Transverse colon (tissue), 4 donors: Measurements from ENCODE around the gene CLSTN2. TPM values are rescaled to one million over a fixed set of nuclear protein-coding genes. Genes with fewer than 3 reads are reported as not detected.

Experiments used
- DNase-seq: peaks from one replicate; pipeline ENCODE4 v3.0.0-alpha.2; 2019
- H3K27ac ChIP-seq, 4 donors: fragments of 200-600 bp; sonication (generic); 2 replicates each; pipeline ENCODE4 v1.5.1; 2016 to 2018; ENCODE audit warnings: inconsistent platforms in 4 of 4
- H3K27me3 ChIP-seq: fragments of 200-600 bp; sonication (generic); 2 replicates; pipeline ENCODE4 v1.5.1; 2017; ENCODE audit warnings: inconsistent platforms
- H3K36me3 ChIP-seq, 4 donors: fragments of 200-600 bp; sonication (generic); 2 replicates each; pipeline ENCODE4 v1.5.1; 2017 to 2019; ENCODE audit warnings: inconsistent platforms in 4 of 4
- H3K4me1 ChIP-seq, 4 donors: fragments of 200-600 bp; sonication (generic); 2 replicates each; pipeline ENCODE4 v1.5.1; 2017 to 2020; ENCODE audit warnings: inconsistent platforms in 4 of 4
- H3K4me3 ChIP-seq, 4 donors: fragments of 200-600 bp; sonication (generic); 1 replicate in 1 of 4; 2 replicates in 3 of 4; pipeline versions ENCODE4 v1.5.1 to v1.6.1; 2017 to 2019; ENCODE audit warnings: inconsistent platforms in 4 of 4
- H3K9me3 ChIP-seq, 2 donors: fragments of 200-600 bp; sonication (generic); 2 replicates each; pipeline ENCODE4 v1.5.1; 2017 to 2019; ENCODE audit warnings: inconsistent platforms in 2 of 2
- CTCF ChIP-seq, 5 experiments: fragments of 200-600 bp in 3 of 5; fragments of 450-650 bp in 2 of 5; sonication (generic) in 3 of 5; IDR thresholded peaks; 1 replicate in 2 of 5; 2 replicates in 3 of 5; pipeline ENCODE4 v1.5.1; 2016 to 2017; ENCODE audit warnings: antibody characterized with exemption in 5 of 5, inconsistent platforms in 3 of 5, mild to moderate bottlenecking in 2 of 5, moderate library complexity in 1 of 5
- EP300 ChIP-seq: sonication (generic); formaldehyde crosslinking; IDR thresholded peaks from one replicate; pipeline ENCODE4 v1.6.1; 2017; ENCODE audit warnings: antibody characterized with exemption, low read depth
- POLR2A ChIP-seq: fragments of 450-650 bp; IDR thresholded peaks from one replicate; pipeline ENCODE4 v1.6.1; 2016; ENCODE audit warnings: antibody characterized with exemption, mild to moderate bottlenecking, moderate library complexity
- POLR2AphosphoS5 ChIP-seq, 3 donors: sonication (generic); formaldehyde crosslinking; IDR thresholded peaks; one replicate each; pipeline ENCODE4 v1.6.1; 2016; ENCODE audit warnings: antibody characterized with exemption in 3 of 3
- WGBS, 2 donors: methylation state at CpG; one replicate each; pipeline ENCODE4 v1.1.5; 2018; ENCODE audit warnings: low coverage in 1 of 2; 5-methylcytosine and 5-hydroxymethylcytosine counted together
- in situ Hi-C, 4 donors: fragments of 200-750 bp; cut with MboI; loops; one replicate each; pipeline versions ENCODE4 v1.15.0 to v1.15.1; 2017; ENCODE audit warnings: low sequenced_read_pairs in 3 of 4, low pct_ligation_motif_present in 1 of 4, low pct_unique_long_range_greater_than_20kb in 1 of 4
- intact Hi-C: fragments of 100-400 bp; cut with DNase I; formaldehyde crosslinking; loops from one replicate; pipeline ENCODE4 v1.15.1; 2023; ENCODE audit warnings: low total_unique reads
- total RNA-seq, 4 donors: library from RNA; depleted of rRNA; stranded (reverse); fragments of >200 nt; gene quantifications; one replicate each; pipeline ENCODE4 v1.1.0, GENCODE V29; 2016

CLSTN2 gene
- total RNA-seq, 4 donors from 2014 or later = 0.60 to 9.0 (median 2.2) TPM

GRCh38 chr3:140365872-140366697 lies 431.1 kb downstream of the CLSTN2 start:
- in situ Hi-C loops = no loop called here
- DNase-seq = no peak
- 86 to 88% methylated on average over 5 to 9 of the region's 9 CpGs for WGBS, 2 donors

GRCh38 chr3:140368223-140368811 lies 433.3 kb downstream of the CLSTN2 start:
- TF ChIP-seq EP300 (no peak), POLR2A (no peak), POLR2AphosphoS5 (IDR thresholded peaks at IDR 0.05) (no peak), CTCF (IDR thresholded peaks at IDR 0.05) (no peak)
- Histone ChIP-seq H3K27me3 (no peaks in the 10 kb centered on the region), H3K4me1 (no peaks in the 10 kb centered on the region), H3K9me3 (no peaks in the 10 kb centered on the region), H3K4me3 (no peak overlapping the region), H3K36me3 (no peaks in the 10 kb centered on the region), H3K27ac (no peak overlapping the region)
- in situ Hi-C loops (no loop called here), intact Hi-C loops (no loop called here)
- WGBS, 2 donors = 57 to 79% methylated on average over 2 to 4 of the region's 5 CpGs
- no peak for DNase-seq

More at GRCh38 chr3:140365872-140366697, 431.1 kb downstream of the CLSTN2 start:
- no peaks in the 10 kb centered on the region for H3K36me3 ChIP-seq
- intact Hi-C loops = no loop called here
- TF ChIP-seq CTCF (IDR thresholded peaks at IDR 0.05) = no peak
- TF ChIP-seq EP300 = no peak
- TF ChIP-seq POLR2A = no peak
- no peak for TF ChIP-seq POLR2AphosphoS5 (IDR thresholded peaks at IDR 0.05)
- H3K27ac ChIP-seq = no peak overlapping the region
- no peaks in the 10 kb centered on the region for H3K4me1 ChIP-seq
- H3K27me3 ChIP-seq = no peaks in the 10 kb centered on the region
- no peak overlapping the region for H3K4me3 ChIP-seq
- H3K9me3 ChIP-seq = no peaks in the 10 kb centered on the region

GRCh38 chr3:140370686-140371085 lies 435.7 kb downstream of the CLSTN2 start:
- H3K27me3 ChIP-seq = no peaks in the 10 kb centered on the region
- no peak overlapping the region for H3K4me3 ChIP-seq
- no peak overlapping the region for H3K27ac ChIP-seq
- intact Hi-C loops (no loop called here), in situ Hi-C loops (no loop called here)
- H3K9me3 ChIP-seq = no peaks in the 10 kb centered on the region
- TF ChIP-seq CTCF (IDR thresholded peaks at IDR 0.05) = no peak
- TF ChIP-seq POLR2A = no peak
- TF ChIP-seq EP300 = no peak
- no peak for TF ChIP-seq POLR2AphosphoS5 (IDR thresholded peaks at IDR 0.05)
- H3K4me1 ChIP-seq = no peaks in the 10 kb centered on the region
- no peak for DNase-seq
- no peaks in the 10 kb centered on the region for H3K36me3 ChIP-seq
- 0 to 17% methylated on average over 1 to 2 of the region's 2 CpGs for WGBS, 2 donors

GRCh38 chr3:140373234-140373633 lies 438.2 kb downstream of the CLSTN2 start:
- Histone ChIP-seq H3K4me3 (no peak overlapping the region), H3K4me1 (no peaks in the 10 kb centered on the region), H3K27me3 (no peaks in the 10 kb centered on the region), H3K36me3 (no peaks in the 10 kb centered on the region), H3K27ac (no peak overlapping the region), H3K9me3 (no peaks in the 10 kb centered on the region)
- DNase-seq = no peak
- TF ChIP-seq POLR2A (no peak), POLR2AphosphoS5 (IDR thresholded peaks at IDR 0.05) (no peak), CTCF (IDR thresholded peaks at IDR 0.05) (no peak), EP300 (no peak)
- intact Hi-C loops (no loop called here), in situ Hi-C loops (no loop called here)
- WGBS, 2 donors = 89% methylated on average over 1 of the region's 1 CpG; no CpG with 5 or more reads in 1 of the 2 donors
